Measurements from ENCODE around the gene ZNF75A.
"Not testable (repeated sequence)": the region's sequence is repeated elsewhere in the genome, so short reads cannot be mapped to it uniquely, and the experiment has no call there.

The ZNF75A gene

GRCh38 chr16:3305109-3306068 is at the start of gene ZNF75A, which contains the start of gene TIGD7:
Gene ZNF75A (plus strand): TSS chr16:3305497. CDS start chr16:3308429, 2,932 bp downstream.
Gene TIGD7 (minus strand): TSS chr16:3305430. CDS start chr16:3300614, 4,816 bp downstream.
- peak; percentile 55 for DNase-seq (ENCODE audit: low read depth)

DNA sequence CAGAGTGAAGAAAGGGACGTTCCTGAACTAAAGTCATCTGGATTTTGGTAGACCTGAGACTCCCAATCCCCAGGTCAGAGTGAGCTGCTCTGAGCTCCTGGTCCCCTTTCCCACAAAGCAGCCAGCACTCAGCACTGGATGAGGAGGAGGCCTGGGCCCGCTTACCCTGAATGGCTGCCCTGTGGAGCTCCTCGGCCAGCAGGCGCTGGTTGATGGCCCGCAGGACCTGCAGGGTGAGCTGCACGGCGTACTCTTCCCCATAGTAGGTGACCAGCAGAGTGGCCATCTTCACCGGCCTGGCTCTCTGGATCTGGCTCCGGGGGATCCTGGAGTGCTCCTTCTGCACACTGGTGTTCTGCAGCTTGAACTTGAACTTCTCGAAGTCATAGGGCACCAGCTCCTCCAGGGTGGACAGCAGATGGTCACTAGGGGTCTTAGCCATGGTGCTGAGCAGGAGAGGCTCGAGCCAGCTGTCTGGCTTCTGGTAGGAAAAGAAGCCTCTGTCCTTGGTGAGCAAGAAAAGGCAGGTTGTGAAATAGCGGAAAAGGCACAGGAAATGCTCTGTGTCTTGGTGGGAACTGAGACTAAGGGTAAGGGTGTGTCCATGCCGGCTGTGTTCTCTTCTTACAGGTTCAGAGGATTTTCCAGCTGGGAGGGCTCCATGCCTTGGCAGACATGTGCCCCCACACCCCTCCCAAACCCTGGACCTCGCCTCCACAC is 49.0 kb upstream of the ZNF75A start, which contains the start of gene MEFV:
Gene MEFV (minus strand): TSS at position 488 of the 720 bp plus-strand sequence. CDS start 46 bp downstream, at position 442.
- DNase-seq (ENCODE audit: low read depth), result no peak

DNA sequence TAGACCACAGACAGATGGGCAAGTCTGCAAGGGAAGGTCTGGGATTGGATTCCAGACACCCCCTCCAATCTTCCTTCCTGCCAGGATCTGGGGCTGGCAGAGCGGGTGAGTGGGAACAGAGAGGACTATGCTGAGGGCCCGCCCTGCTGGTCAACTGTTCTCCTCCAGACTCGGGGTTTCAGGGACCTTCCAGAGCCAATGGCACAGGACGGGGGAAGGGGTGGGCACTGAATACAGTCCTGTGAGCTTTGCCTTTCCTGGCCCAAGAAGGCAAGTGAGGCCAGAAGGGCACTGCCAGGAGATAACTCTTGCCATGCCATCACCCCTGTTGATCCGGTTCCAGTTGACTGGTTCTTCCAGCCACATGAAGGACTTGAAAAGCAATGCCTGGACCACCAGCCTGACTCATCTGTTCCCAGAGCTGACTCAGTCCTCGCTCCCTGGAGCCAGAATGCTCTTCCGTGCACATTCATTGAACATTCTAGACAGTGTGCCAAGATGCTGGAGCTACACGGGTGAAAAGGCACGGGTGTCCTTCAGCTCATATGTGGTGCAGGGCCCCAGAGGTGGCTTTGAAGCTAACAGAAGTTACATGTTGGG is 48.3 kb upstream of the ZNF75A start:
- DNase-seq (ENCODE audit: low read depth), result no peak

DNA sequence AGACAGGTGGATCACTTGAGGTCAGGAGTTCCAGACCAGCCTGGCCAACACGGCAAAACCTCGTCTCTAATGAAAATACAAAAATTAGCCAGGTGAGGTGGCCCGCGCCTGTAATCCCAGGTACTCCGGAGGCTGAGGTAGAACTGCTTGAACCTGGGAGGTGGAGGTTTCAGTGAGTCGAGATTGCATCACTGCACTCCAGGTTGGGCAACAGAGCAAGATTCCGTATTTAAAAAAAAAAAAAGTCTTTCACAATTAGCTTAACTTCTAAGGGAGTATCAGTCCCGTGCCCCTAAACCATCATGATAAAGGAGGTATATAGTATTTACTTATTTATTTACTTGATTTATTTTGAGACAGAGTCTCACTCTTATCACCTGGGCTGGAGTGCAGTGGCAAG is 45.5 kb upstream of the ZNF75A start:
- no peak for DNase-seq (ENCODE audit: low read depth)

DNA sequence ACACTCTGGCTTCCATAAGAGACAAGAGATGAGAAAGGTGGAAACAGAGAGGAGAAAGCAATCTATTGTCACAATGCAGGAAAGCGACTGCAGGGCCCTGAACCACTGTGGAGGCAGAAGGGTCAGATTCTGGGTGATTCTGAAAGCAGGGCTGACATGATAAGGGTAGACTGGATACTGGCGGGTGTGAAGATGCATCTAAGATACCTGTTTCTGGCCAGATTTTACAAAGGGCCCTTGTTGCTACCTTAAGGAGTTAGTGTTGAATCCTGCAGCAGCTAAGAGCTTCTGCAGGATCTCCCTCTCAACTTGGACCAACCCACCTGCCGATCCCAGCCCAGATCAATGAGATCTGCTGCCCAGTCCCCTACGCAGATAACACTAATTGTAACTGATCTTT is 42.8 kb upstream of the ZNF75A start:
- no peak for DNase-seq (ENCODE audit: low read depth)

GRCh38 chr16:3264137-3265036 is 40.9 kb upstream of the ZNF75A start:
- peak; percentile 92 for DNase-seq (ENCODE audit: low read depth)

DNA sequence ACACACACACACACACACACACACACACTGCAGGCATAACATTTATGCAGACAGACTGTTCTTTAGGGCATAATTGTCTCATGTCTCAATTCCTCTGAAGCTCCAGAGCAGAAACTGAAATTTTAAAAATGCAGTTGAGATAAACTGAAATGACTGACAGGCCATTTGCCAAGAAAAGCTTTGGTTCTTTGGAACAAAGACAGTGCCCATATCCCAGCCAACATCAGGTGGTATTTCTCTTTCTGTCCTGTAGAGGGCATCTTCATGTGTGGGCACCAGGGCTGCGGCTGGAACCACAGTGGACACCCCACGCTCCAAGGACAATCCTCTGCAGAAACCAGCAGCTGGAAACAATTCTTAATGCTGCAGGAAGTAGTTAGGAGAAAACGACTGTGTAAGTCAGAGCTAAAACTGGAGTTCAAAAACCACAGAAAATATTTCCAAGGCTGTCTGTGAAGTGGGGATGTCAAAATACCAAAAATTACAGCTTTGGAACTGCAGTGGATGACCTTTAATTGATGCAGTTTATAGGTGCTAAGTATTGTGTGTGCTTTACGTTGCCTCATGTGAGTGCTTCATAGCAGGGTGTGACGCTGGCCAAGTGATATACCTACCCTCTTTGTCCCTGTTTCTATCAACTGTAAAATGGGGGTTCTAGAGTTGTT is 38.3 kb upstream of the ZNF75A start:
- DNase-seq (ENCODE audit: low read depth), result no peak

- no peak for DNase-seq (ENCODE audit: low read depth)
These were observed 37.0 kb upstream of the ZNF75A start for GRCh38 chr16:3268294-3268693.

- DNase-seq (ENCODE audit: low read depth), result not testable (repeated sequence)
These were observed 34.6 kb upstream of the ZNF75A start for GRCh38 chr16:3270718-3271117.

DNA sequence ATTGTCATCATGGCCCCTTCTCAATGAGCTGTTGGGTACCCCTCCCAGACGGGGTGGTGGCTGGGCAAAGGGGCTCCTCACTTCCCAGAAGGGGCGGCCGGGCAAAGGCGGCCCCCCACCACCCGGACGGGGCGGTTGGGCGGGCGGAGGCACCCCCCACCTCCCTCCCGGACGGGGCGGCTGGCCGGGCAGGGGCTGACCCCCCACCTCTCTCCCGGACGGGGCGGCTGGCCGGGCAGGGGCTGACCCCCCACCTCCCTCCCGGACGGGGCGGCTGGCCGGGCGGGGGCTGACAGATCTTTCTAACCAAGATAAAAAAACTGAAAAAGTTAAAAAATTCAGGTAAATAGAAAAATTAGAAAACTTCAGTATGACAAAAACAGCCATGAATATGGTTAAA is 34.0 kb upstream of the ZNF75A start:
- not testable (repeated sequence) for DNase-seq (ENCODE audit: low read depth)

- no peak for DNase-seq (ENCODE audit: low read depth)
These were observed 30.8 kb upstream of the ZNF75A start for GRCh38 chr16:3274490-3274889.

DNA sequence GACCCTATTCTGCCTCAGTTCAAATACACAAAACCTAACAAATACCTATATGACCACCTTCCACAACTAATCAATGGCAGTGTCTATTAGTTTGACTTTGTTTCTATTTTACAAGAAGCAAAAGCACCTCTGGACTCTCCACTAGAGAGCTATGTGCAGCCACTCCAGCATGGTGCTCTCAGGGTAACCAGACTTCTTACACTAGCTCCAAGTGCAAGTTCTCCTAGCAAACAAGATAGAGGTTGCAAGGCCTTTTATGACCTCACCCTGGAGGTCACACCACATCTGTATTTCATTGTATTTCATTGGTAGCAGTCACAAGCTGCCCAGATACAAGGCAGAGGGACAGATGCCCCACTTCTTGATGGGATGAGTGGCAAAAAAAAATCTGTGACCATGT is 30.4 kb upstream of the ZNF75A start:
- no peak for DNase-seq (ENCODE audit: low read depth)

DNA sequence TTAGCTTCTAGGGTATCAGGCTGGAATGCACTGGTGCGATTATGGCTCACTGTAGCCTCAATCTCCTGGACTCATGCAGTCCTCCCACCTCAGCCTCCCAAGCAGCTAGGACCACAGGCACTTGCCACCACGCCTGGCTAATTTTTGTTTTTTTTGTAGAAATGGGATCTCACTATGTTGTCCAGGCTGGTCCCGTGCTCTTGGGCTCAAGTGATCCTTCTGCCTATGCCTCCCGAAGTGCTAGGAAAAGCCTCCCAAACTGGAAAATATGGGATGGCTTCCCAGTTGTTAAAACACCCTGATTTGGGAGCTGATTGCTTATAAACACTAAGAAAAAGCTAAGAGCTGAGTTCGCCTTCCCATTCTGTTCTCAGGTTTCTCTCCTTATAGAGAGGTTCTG is 28.6 kb upstream of the ZNF75A start:
- no peak for DNase-seq (ENCODE audit: low read depth)

DNA sequence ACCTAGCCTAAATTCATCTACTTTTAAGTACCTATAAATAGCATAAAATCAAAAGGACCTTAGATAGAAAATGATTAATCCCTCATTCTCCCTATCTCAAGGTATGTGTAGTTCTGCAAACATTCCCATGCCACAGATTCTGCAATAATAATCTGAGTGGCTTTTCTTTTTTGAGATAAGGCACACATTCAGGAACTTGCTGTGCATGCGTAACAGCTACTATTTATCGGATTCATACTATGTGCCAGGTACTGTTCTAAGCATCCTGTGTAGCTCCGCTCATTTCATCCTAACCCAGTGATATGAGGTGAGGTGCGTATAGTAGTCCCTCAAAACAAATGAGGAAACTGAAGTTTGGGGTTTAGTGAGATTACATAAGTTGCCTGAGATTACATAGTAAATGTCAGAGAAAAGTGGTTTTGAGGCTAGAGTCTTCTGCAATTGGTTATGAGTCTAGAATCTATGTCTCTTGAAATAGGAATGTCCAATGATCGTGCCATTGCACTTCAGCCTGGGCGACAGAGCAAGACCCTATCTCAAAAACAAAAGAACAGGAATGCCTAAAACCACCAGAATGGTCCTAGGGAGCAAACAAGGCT is 24.0 kb upstream of the ZNF75A start:
- no peak for DNase-seq (ENCODE audit: low read depth)

DNA sequence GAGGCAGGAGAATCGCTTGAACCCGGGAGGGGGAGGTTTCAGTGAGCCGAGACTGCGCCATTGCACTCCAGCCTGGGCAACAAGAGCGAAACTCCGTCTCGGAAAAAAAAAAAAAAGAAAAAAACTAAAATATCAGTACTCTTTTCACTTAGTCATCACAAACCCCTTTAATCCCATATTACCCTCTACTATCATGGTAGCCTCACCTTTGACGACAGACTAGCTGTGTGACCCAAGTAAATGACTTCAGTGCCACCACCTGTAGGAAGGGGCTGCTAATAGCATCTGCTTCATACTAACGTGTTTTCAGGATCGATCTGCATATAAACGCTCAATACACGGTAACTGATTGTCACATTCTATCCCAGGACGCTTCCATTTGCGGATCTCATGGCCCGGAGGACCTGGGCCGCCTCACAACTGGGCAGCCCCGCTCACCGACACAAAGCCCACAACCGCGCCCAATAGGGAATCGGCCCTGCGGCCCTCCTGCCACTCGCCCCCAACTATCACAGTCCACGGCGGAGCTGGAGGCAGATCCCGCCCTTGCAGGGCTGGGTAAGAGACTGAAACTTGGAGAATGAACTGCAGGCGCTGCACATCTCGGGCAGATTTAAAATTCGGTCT is 23.1 kb upstream of the ZNF75A start:
- no peak for DNase-seq (ENCODE audit: low read depth)

DNA sequence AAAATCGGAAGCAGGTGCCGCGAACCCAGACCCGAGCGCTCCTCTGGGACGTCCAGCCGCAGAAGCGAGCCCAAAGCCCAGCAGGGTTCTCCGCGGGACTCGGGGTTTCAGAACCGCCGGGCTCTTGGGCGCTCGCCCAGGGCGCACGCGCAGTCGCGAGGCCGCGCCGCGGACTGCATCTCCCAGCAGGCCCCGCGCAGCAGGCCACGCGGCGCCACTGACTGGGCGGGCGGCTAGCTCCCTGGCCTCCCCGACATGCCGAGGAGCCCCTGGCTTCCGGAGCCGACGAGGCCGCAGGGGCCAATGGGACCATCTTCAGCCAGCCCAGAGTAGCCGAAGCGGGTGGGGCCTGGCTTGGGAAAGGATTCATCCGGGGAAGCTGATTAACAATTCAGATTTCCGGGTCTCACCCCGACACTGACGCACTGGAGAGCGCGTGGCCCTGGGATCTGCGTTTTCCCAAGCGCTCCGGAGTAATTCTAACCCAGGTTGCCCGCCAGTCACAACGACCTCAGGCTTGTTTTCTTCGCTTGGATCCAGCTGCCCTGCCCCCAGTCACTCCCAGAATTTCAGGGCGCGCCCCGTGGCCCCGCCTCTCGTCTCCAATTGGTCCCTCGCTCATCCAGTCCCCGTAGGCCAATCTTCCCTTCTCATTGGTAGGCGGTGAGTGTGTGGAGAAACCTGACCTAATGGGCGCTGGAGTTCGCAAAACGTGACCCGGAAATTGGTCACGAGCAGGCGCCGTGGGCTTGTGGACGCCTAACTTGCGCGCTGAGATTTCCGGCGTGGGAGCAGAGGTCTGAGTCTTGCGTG is 22.4 kb upstream of the ZNF75A start, which contains the start of gene ZNF263:
Gene ZNF263 (plus strand): TSS at position 762 of the 813 bp plus-strand sequence. CDS start 328 bp downstream, outside the sequence.
- DNase-seq (ENCODE audit: low read depth), result peak; percentile 81

GRCh38 chr16:3283543-3284447 is 21.5 kb upstream of the ZNF75A start:
- no peak for DNase-seq (ENCODE audit: low read depth)

DNA sequence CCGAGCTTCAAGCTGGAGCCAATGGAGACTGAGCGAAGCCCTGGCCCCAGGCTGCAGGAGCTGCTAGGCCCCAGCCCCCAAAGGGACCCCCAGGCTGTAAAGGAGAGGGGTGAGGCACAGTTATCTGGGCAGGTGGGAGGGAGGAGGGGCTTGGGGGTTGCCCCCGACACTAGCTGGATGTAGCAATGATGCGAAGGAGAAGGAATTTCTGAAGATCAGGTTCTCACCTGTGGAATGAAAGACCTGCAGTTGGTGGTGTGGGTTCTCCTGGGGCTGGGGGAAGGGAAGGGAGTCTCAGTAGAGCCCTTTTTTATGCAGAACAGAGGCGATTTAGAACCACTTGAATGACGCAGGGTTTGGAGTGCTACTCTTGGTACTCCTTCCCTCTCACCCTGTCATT is 20.2 kb upstream of the ZNF75A start:
- DNase-seq (ENCODE audit: low read depth), result no peak
